ENCODE data around the gene CSRP1. TPM values are rescaled to one million over a fixed set of nuclear protein-coding genes. Genes with fewer than 3 reads are reported as not detected.

Gene CSRP1
- total and polyA plus RNA-seq, 9 of the 15 experiments (the other 6 are each of a cell fraction or from before 2014, with no cell fraction given): 6.8 to 39.4 (median 23.7) TPM

GRCh38 chr1:201434266-201434665 lies 72.7 kb downstream of the CSRP1 start:
- TF ChIP-seq MIER1 (IDR thresholded peaks at IDR 0.05; ENCODE audit: low read depth): no peak
- Histone ChIP-seq H3K27ac (ENCODE audit: extremely low read depth, low read depth, low read length) (no peak overlapping the region), H4K20me1 (replicated peaks; ENCODE audit: control insufficient read depth, insufficient read depth, low read length) (no peaks in the 10 kb centered on the region; the same call in 1 of the 2 replicates), H3K9ac (ENCODE audit: insufficient read depth in 1 of 2, low read depth in 2 of 2, low read length in 2 of 2) (no peak overlapping the region), H3K9me3 (replicated peaks; ENCODE audit: control insufficient read depth, insufficient read depth, low read depth, low read length) (no peaks in the 10 kb centered on the region), H3K4me2 (ENCODE audit: insufficient read depth, low read length) (no peak overlapping the region), H2AFZ (ENCODE audit: low read depth, low read length) (no peak overlapping the region), H3K36me3 (ENCODE audit: control insufficient read depth, insufficient read depth, low read length) (no peaks in the 10 kb centered on the region), H3K27me3 (ENCODE audit: control insufficient read depth in 2 of 2, insufficient read depth in 2 of 2, low read length in 2 of 2) (peaks cover 18 to 42% of the 10 kb centered on the region in 2 experiments; a peak in 4 of 5 replicates), H3K4me1 (replicated peaks in 1 of 2; ENCODE audit: control insufficient read depth in 2 of 2, insufficient read depth in 2 of 2, low read length in 2 of 2) (peaks cover 4 to 5% of the 10 kb centered on the region in 2 experiments; a peak in 3 of 5 replicates), H3K9me1 (ENCODE audit: control insufficient read depth, insufficient read depth, low read length) (peaks cover 3% of the 10 kb centered on the region), H3K79me2 (ENCODE audit: control insufficient read depth, insufficient read depth, low read length) (no peaks in the 10 kb centered on the region), H3K4me3 (no peak overlapping the region)
- DNase-seq (ENCODE audit: extremely low read depth in 1 of 4, low spot score in 3 of 4): no peak
- ATAC-seq: no peak
- BruUV-seq (replicated peaks): no TSS peak
- WGBS (ENCODE audit: insufficient coverage, low coverage, missing lambda C conversion rate): 9% methylated on average over 3 of the region's 3 CpGs
- intact Hi-C loops (cut with micrococcal nuclease): no loop called here
- FAIRE-seq: no peak
- POLR2A ChIA-PET: interaction anchor here (0.6 to 2.3 kb wide), 3 partner anchors 16 to 50 kb away, joined by 3 to 8 read pairs (median 6); no protein-coding TSS in a partner anchor
- in situ Hi-C loops (cut with MboI): no loop called here
- CTCF ChIA-PET (ENCODE audit: low intra/inter-chr PET ratio): interaction anchor here (1.1 to 3.5 kb wide), 3 partner anchors 48 to 79 kb away, joined by 3 to 30 read pairs (median 3); no protein-coding TSS in a partner anchor

GRCh38 chr1:201433609-201434008 lies 73.3 kb downstream of the CSRP1 start:
- Histone ChIP-seq H3K79me2 (ENCODE audit: control insufficient read depth, insufficient read depth, low read length) (no peaks in the 10 kb centered on the region), H3K27ac (ENCODE audit: extremely low read depth, low read depth, low read length) (no peak overlapping the region), H3K4me1 (replicated peaks in 1 of 2; ENCODE audit: control insufficient read depth in 2 of 2, insufficient read depth in 2 of 2, low read length in 2 of 2) (peaks cover 4 to 5% of the 10 kb centered on the region in 2 experiments; a peak in 3 of 5 replicates), H2AFZ (ENCODE audit: low read depth, low read length) (no peak overlapping the region), H3K9me3 (replicated peaks; ENCODE audit: control insufficient read depth, insufficient read depth, low read depth, low read length) (no peaks in the 10 kb centered on the region), H4K20me1 (replicated peaks; ENCODE audit: control insufficient read depth, insufficient read depth, low read length) (no peaks in the 10 kb centered on the region; the same call in 1 of the 2 replicates), H3K4me3 (no peak overlapping the region), H3K36me3 (ENCODE audit: control insufficient read depth, insufficient read depth, low read length) (no peaks in the 10 kb centered on the region), H3K9me1 (ENCODE audit: control insufficient read depth, insufficient read depth, low read length) (peaks cover 3% of the 10 kb centered on the region), H3K9ac (ENCODE audit: insufficient read depth in 1 of 2, low read depth in 2 of 2, low read length in 2 of 2) (no peak overlapping the region), H3K27me3 (ENCODE audit: control insufficient read depth in 2 of 2, insufficient read depth in 2 of 2, low read length in 2 of 2) (peaks cover 22 to 48% of the 10 kb centered on the region in 2 experiments; a peak in 4 of 5 replicates), H3K4me2 (ENCODE audit: insufficient read depth, low read length) (no peak overlapping the region)
- intact Hi-C loops (cut with micrococcal nuclease): no loop called here
- 0% methylated on average over 6 of the region's 6 CpGs for WGBS (ENCODE audit: insufficient coverage, low coverage, missing lambda C conversion rate)
- DNase-seq (ENCODE audit: extremely low read depth in 1 of 4, low spot score in 3 of 4): no peak
- in situ Hi-C loops (cut with MboI): no loop called here
- no peak for FAIRE-seq
- no peak for ATAC-seq
- no TSS peak for BruUV-seq (replicated peaks)
- CTCF ChIA-PET (ENCODE audit: low intra/inter-chr PET ratio): no interaction called here
- POLR2A ChIA-PET: interaction anchor here (0.6 to 2.3 kb wide), 4 partner anchors 12 to 50 kb away, joined by 3 to 8 read pairs (median 4); no protein-coding TSS in a partner anchor
- TF ChIP-seq CBX1 (IDR thresholded peaks at IDR 0.05; ENCODE audit: low read depth) (no peak), ASH1L (IDR thresholded peaks at IDR 0.05; ENCODE audit: borderline replicate concordance, low read depth, partially characterized antibody) (no peak), HES1 (IDR thresholded peaks at IDR 0.05; ENCODE audit: low read depth) (no peak)
